A673 (cell line): ENCODE results near the gene KLHDC8B. TPM values are rescaled to one million over a fixed set of nuclear protein-coding genes. Genes with fewer than 3 reads are reported as not detected.

Source experiments
- BruUV-seq: library from RNA; stranded (reverse); fragments of 400-500 nt; replicated peaks from 2 replicates; lab custom pipeline; 2021; lab: Mats Ljungman, UMichigan
- CTCF ChIA-PET: fragments of 300-600 bp; sonication (Branson Sonifier 250); formaldehyde crosslinking; loops from one replicate; lab custom pipeline; 2022; ENCODE audit warnings: antibody characterized with exemption; lab: Charles Lee
- POLR2A ChIA-PET: fragments of 300-600 bp; sonication (Branson Sonifier 250); formaldehyde crosslinking; loops from one replicate; lab custom pipeline; 2022; ENCODE audit warnings: antibody characterized with exemption; ENCODE audit not compliant: low non-redundant PET; lab: Charles Lee
- DNase-seq: peaks from one replicate; pipeline ENCODE4 v3.0.0-alpha.2; 2015; ENCODE audit warnings: low spot score
- H3K27ac ChIP-seq: fragments of 200-600 bp; sonication (generic); 2 replicates; pipeline ENCODE4 v1.5.1; 2016; ENCODE audit warnings: mixed run types, low read depth, mild to moderate bottlenecking, mixed read lengths, antibody characterized with exemption, low read length; ENCODE audit not compliant: poor library complexity, severe bottlenecking
- H3K27me3 ChIP-seq: fragments of 200-600 bp; sonication (generic); replicated peaks from 2 replicates; pipeline ENCODE4 v1.6.1; 2017; ENCODE audit warnings: mixed run types, low read depth, mild to moderate bottlenecking, mixed read lengths, antibody characterized with exemption, low read length; ENCODE audit not compliant: insufficient read depth, poor library complexity
- H3K36me3 ChIP-seq: fragments of 200-600 bp; sonication (generic); 2 replicates; pipeline ENCODE4 v1.6.1; 2016; ENCODE audit warnings: mixed run types, mild to moderate bottlenecking, mixed read lengths, antibody characterized with exemption, low read length; ENCODE audit not compliant: insufficient read depth, poor library complexity, severe bottlenecking
- H3K4me1 ChIP-seq: fragments of 200-600 bp; sonication (generic); 2 replicates; pipeline ENCODE4 v1.6.1; 2017; ENCODE audit warnings: mixed run types, mild to moderate bottlenecking, mixed read lengths, antibody characterized with exemption, low read length; ENCODE audit not compliant: insufficient read depth, poor library complexity, severe bottlenecking
- H3K4me3 ChIP-seq: fragments of 200-600 bp; sonication (generic); 2 replicates; pipeline ENCODE4 v1.5.1; 2016; ENCODE audit warnings: low read depth, mixed run types, mild to moderate bottlenecking, mixed read lengths, low read length; ENCODE audit not compliant: poor library complexity, severe bottlenecking
- H3K9me3 ChIP-seq: fragments of 200-600 bp; sonication (generic); 2 replicates; pipeline ENCODE4 v1.6.1; 2016; ENCODE audit warnings: mixed run types, low read depth, mild to moderate bottlenecking, mixed read lengths, antibody characterized with exemption, low read length; ENCODE audit not compliant: poor library complexity, severe bottlenecking
- CTCF ChIP-seq: fragments of 300-800, 200-600 bp; sonication (generic); conservative IDR thresholded peaks from 2 replicates; pipeline ENCODE4 v1.5.1; 2017; ENCODE audit warnings: low read depth, mild to moderate bottlenecking, antibody characterized with exemption, low read length, moderate library complexity, mixed read lengths
- EZH2 ChIP-seq: fragments of 200-600 bp; sonication (generic); IDR thresholded peaks from 2 replicates; pipeline ENCODE4 v1.6.1; 2017; ENCODE audit warnings: borderline replicate concordance, low read depth, mild to moderate bottlenecking, mixed read lengths, antibody characterized with exemption, low read length; ENCODE audit not compliant: poor library complexity, severe bottlenecking
- intact Hi-C: fragments of 100-400 bp; cut with micrococcal nuclease; formaldehyde crosslinking; loops from one replicate; pipeline ENCODE4 v1.10.0; 2022; ENCODE audit not compliant: unreplicated experiment
- total RNA-seq: library from RNA; stranded (reverse); gene quantifications from 2 replicates; pipeline ENCODE4 v1.2.3, GENCODE V29; 2021

The KLHDC8B gene
- total RNA-seq, 1 experiment from 2014 or later: 5.1 TPM

DNA sequence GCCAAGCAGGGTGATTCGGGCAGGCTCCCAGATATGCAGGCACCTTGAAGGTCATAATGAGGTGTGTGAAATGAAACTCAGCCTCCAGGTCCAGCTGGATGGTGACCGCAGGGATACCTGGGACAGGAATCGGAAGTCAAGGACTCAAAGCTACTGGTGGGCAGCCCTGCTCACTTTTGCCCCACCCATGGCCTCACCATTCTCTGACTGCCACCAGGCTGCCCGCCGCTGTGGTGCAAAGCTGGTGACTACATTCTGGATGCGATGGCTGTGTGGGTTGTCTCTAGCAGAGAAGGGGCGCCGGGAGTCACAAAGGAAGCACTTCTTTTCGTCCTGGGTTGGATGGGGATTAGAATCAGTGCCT is 39.3 kb upstream of the KLHDC8B start:
- TF ChIP-seq EZH2: no peak
- TF ChIP-seq CTCF: no peak
- ChIA-PET POLR2A (no interaction called here), CTCF (no interaction called here)
- Histone ChIP-seq H3K4me1 (no peaks in the 10 kb centered on the region), H3K27me3 (no peaks in the 10 kb centered on the region), H3K36me3 (no peaks in the 10 kb centered on the region), H3K9me3 (no peaks in the 10 kb centered on the region), H3K27ac (peak overlapping the region; percentile 80), H3K4me3 (peak overlapping the region; percentile 70)
- intact Hi-C loops: no loop called here
- BruUV-seq: no TSS peak
- DNase-seq: no peak

- H3K4me1 ChIP-seq: no peaks in the 10 kb centered on the region
- intact Hi-C loops: no loop called here
- POLR2A ChIA-PET: interaction anchor here (0.6 kb wide), 2 partner anchors 12 to 81 kb away, joined by 3 read pairs; partner anchors contain the start of gene USP19
- no peaks in the 10 kb centered on the region for H3K27me3 ChIP-seq
- BruUV-seq: TSS peak; percentile 76
- TF ChIP-seq CTCF (no peak), EZH2 (no peak)
- no peaks in the 10 kb centered on the region for H3K36me3 ChIP-seq
- H3K4me3 ChIP-seq: peak within 1 kb of the TSS; percentile 70
- H3K9me3 ChIP-seq: no peaks in the 10 kb centered on the region
- CTCF ChIA-PET: no interaction called here
- peak; percentile 42 for DNase-seq
- H3K27ac ChIP-seq: peak within 1 kb of the TSS; percentile 80
Observed at GRCh38 chr3:49132437-49133225, 38.8 kb upstream of the KLHDC8B start, which contains the start of gene LAMB2. TSS of gene LAMB2 (minus strand) at chr3:49133050. CDS start at chr3:49132867, 183 bp downstream.

- POLR2A ChIA-PET: interaction anchor here (0.6 kb wide), 2 partner anchors 12 to 47 kb away, joined by 3 read pairs; partner anchors contain the start of gene USP19
- peak overlapping the region; percentile 80 for H3K27ac ChIP-seq
- no TSS peak for BruUV-seq
- H3K4me3 ChIP-seq: peak overlapping the region; percentile 70
- H3K36me3 ChIP-seq: no peaks in the 10 kb centered on the region
- no peaks in the 10 kb centered on the region for H3K27me3 ChIP-seq
- peak; percentile 82 for DNase-seq
- no peaks in the 10 kb centered on the region for H3K9me3 ChIP-seq
- intact Hi-C loops: no loop called here
- TF ChIP-seq CTCF (no peak), EZH2 (no peak)
- CTCF ChIA-PET: no interaction called here
- H3K4me1 ChIP-seq: no peaks in the 10 kb centered on the region
Observed at GRCh38 chr3:49133226-49133951, 38.0 kb upstream of the KLHDC8B start.
